ENCODE measurements around the gene SMPD4.
"Not testable (repeated sequence)": the region's sequence is repeated elsewhere in the genome, so short reads cannot be mapped to it uniquely, and the experiment has no call there.

DNA sequence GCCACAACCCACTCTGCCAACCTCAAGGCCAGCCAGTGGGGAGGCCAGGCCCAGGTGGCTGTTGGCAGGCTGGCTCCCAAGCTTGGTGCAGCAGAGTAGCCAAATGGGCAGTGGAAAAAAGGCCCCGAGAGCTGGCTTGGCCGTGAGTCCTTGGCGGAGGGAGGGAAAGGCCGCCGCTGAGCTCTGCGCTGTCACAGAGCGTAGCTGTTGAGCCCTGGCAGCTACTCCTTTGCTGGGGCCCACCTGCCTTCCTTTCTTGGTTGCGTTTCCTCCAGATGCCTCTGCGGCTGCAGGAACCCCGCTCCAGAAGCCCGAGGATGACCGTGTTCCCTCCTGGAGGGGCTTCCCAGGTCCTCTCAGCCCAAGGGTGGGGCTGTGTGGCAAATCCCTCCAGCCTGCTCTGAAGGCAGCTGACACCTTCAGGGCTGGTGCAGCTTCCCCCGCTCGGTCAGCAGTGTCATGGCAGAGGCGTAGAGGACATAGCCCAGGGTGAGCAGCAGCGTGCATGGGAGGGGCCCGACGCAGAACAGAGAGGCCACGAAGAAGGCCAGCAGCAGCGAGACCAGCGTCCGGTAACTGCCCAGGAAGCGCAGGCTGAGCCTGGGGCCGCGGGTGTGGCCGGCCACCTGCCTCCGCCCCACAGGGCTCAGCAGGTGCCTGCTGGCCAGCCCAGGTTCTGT is 29.1 kb downstream of the SMPD4 start:
- TF ChIP-seq GABPB1 (CRISPR knock-in tag; IDR thresholded peaks at IDR 0.05); SMAD3 (CRISPR knock-in tag; IDR thresholded peaks at IDR 0.05; ENCODE audit: borderline replicate concordance); IRF2 (CRISPR knock-in tag; IDR thresholded peaks at IDR 0.05; ENCODE audit: borderline replicate concordance, low read depth); TP53 (CRISPR knock-in tag; IDR thresholded peaks at IDR 0.05); NFE2L1 (CRISPR knock-in tag; IDR thresholded peaks at IDR 0.05); RELA (CRISPR knock-in tag; IDR thresholded peaks at IDR 0.05; ENCODE audit: borderline replicate concordance): not testable (repeated sequence)
- TF ChIP-seq, protein P1, sequence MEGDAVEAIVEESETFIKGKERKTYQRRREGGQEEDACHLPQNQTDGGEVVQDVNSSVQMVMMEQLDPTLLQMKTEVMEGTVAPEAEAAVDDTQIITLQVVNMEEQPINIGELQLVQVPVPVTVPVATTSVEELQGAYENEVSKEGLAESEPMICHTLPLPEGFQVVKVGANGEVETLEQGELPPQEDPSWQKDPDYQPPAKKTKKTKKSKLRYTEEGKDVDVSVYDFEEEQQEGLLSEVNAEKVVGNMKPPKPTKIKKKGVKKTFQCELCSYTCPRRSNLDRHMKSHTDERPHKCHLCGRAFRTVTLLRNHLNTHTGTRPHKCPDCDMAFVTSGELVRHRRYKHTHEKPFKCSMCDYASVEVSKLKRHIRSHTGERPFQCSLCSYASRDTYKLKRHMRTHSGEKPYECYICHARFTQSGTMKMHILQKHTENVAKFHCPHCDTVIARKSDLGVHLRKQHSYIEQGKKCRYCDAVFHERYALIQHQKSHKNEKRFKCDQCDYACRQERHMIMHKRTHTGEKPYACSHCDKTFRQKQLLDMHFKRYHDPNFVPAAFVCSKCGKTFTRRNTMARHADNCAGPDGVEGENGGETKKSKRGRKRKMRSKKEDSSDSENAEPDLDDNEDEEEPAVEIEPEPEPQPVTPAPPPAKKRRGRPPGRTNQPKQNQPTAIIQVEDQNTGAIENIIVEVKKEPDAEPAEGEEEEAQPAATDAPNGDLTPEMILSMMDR (IDR thresholded peaks at IDR 0.05): not testable (repeated sequence)
- TF ChIP-seq, protein P2, sequence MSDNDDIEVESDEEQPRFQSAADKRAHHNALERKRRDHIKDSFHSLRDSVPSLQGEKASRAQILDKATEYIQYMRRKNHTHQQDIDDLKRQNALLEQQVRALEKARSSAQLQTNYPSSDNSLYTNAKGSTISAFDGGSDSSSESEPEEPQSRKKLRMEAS (CRISPR knock-in tag; IDR thresholded peaks at IDR 0.05): not testable (repeated sequence)
- TF ChIP-seq, protein P3, sequence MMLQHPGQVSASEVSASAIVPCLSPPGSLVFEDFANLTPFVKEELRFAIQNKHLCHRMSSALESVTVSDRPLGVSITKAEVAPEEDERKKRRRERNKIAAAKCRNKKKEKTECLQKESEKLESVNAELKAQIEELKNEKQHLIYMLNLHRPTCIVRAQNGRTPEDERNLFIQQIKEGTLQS (CRISPR knock-in tag; conservative IDR thresholded peaks at IDR 0.05): not testable (repeated sequence)
- TF ChIP-seq, protein P4, sequence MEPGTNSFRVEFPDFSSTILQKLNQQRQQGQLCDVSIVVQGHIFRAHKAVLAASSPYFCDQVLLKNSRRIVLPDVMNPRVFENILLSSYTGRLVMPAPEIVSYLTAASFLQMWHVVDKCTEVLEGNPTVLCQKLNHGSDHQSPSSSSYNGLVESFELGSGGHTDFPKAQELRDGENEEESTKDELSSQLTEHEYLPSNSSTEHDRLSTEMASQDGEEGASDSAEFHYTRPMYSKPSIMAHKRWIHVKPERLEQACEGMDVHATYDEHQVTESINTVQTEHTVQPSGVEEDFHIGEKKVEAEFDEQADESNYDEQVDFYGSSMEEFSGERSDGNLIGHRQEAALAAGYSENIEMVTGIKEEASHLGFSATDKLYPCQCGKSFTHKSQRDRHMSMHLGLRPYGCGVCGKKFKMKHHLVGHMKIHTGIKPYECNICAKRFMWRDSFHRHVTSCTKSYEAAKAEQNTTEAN (CRISPR knock-in tag; IDR thresholded peaks at IDR 0.05): not testable (repeated sequence)
- TF ChIP-seq, protein P5, sequence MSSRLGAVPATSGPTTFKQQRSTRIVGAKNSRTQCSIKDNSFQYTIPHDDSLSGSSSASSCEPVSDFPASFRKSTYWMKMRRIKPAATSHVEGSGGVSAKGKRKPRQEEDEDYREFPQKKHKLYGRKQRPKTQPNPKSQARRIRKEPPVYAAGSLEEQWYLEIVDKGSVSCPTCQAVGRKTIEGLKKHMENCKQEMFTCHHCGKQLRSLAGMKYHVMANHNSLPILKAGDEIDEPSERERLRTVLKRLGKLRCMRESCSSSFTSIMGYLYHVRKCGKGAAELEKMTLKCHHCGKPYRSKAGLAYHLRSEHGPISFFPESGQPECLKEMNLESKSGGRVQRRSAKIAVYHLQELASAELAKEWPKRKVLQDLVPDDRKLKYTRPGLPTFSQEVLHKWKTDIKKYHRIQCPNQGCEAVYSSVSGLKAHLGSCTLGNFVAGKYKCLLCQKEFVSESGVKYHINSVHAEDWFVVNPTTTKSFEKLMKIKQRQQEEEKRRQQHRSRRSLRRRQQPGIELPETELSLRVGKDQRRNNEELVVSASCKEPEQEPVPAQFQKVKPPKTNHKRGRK (CRISPR knock-in tag; IDR thresholded peaks at IDR 0.05; ENCODE audit: borderline replicate concordance): not testable (repeated sequence)
- TF ChIP-seq, protein P6, sequence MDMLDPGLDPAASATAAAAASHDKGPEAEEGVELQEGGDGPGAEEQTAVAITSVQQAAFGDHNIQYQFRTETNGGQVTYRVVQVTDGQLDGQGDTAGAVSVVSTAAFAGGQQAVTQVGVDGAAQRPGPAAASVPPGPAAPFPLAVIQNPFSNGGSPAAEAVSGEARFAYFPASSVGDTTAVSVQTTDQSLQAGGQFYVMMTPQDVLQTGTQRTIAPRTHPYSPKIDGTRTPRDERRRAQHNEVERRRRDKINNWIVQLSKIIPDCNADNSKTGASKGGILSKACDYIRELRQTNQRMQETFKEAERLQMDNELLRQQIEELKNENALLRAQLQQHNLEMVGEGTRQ (CRISPR knock-in tag; IDR thresholded peaks at IDR 0.05): not testable (repeated sequence)

Measured in WTC11 (cell line).